ENCODE data around the gene SYNCRIP. TPM values are rescaled to one million over a fixed set of nuclear protein-coding genes. Genes with fewer than 3 reads are reported as not detected.

The SYNCRIP gene
- total and polyA plus RNA-seq, 2 of the 13 experiments (the other 11 are each of a cell fraction or from before 2014, with no cell fraction given) = 8.1 to 112 TPM

- peak; percentile 86 for TF ChIP-seq HBP1 (CRISPR knock-in tag; IDR thresholded peaks at IDR 0.05; ENCODE audit: low read depth)
- peak; percentile 72; the same call in 1 of the 2 replicates for TF ChIP-seq ZNF329 (CRISPR knock-in tag; IDR thresholded peaks at IDR 0.05; ENCODE audit: low read depth)
- peak; percentile 74; the same call in 1 of the 2 replicates for TF ChIP-seq ARHGAP35 (CRISPR knock-in tag; IDR thresholded peaks at IDR 0.05; ENCODE audit: borderline replicate concordance)
- no peak for TF ChIP-seq NR1H2 (CRISPR knock-in tag; IDR thresholded peaks at IDR 0.05; ENCODE audit: borderline replicate concordance, low read depth)
- no peak for TF ChIP-seq ZMAT3 (CRISPR knock-in tag; conservative IDR thresholded peaks at IDR 0.05)
- peak; percentile 95 for TF ChIP-seq BRF2 (CRISPR knock-in tag; IDR thresholded peaks at IDR 0.05)
- peak; percentile 74; the same call in 1 of the 2 replicates for TF ChIP-seq DNMT3B (CRISPR knock-in tag; conservative IDR thresholded peaks at IDR 0.05)
- TF ChIP-seq ZBTB40 (IDR thresholded peaks at IDR 0.05) = no peak
- TF ChIP-seq ZBTB40 (CRISPR knock-in tag; IDR thresholded peaks at IDR 0.05) = peak; percentile 74; the same call in 1 of the 2 replicates
- TF ChIP-seq RCOR2 (CRISPR knock-in tag; IDR thresholded peaks at IDR 0.05) = no peak
- peak; percentile 85 for TF ChIP-seq KLF12 (CRISPR knock-in tag; IDR thresholded peaks at IDR 0.05; ENCODE audit: borderline replicate concordance)
- no peak; the same call in 1 of the 2 replicates for TF ChIP-seq KLF15 (CRISPR knock-in tag; IDR thresholded peaks at IDR 0.05; ENCODE audit: borderline replicate concordance)
- TF ChIP-seq BHLHE40 (IDR thresholded peaks at IDR 0.05; ENCODE audit: low read length) = peak; percentile 91
- no peak for TF ChIP-seq PHF20 (CRISPR knock-in tag; IDR thresholded peaks at IDR 0.05)
- no peak for TF ChIP-seq KAT2B (IDR thresholded peaks at IDR 0.05; ENCODE audit: borderline replicate concordance, low read depth, low read length)
- peak; percentile 82; the same call in 1 of the 2 replicates for TF ChIP-seq ZNF788 (CRISPR knock-in tag; IDR thresholded peaks at IDR 0.05; ENCODE audit: borderline replicate concordance)
These were observed 36.1 kb upstream of the SYNCRIP start (continued) for GRCh38 chr6:85678602-85679444.

All from HepG2 (cell line).